MCF 10A (cell line): ENCODE data around the gene SGPP2. TPM values are rescaled to one million over a fixed set of nuclear protein-coding genes. Genes with fewer than 3 reads are reported as not detected.

ENCODE experiments used
- BruUV-seq: library from RNA; stranded (reverse); fragments of 400-500 nt; replicated peaks from 2 replicates; lab custom pipeline; 2021; lab: Mats Ljungman, UMichigan
- CTCF ChIA-PET: fragments of 300-600 bp; sonication (Branson Sonifier 250); formaldehyde crosslinking; extraction: SDS; loops from one replicate; lab custom pipeline; 2021; ENCODE audit warnings: antibody characterized with exemption, inconsistent platforms; lab: Yijun Ruan, JAX
- POLR2A ChIA-PET: fragments of 300-600, 350-650 bp; sonication (Branson Sonifier 250); formaldehyde crosslinking; extraction: SDS; loops from one replicate; lab custom pipeline; 2020; ENCODE audit warnings: antibody characterized with exemption, inconsistent platforms; lab: Yijun Ruan, JAX
- DNase-seq: peaks from one replicate; pipeline ENCODE4 v3.0.0-alpha.2; 2018; ENCODE audit not compliant: unreplicated experiment
- H3K27ac Mint-ChIP-seq: one replicate; pipeline ENCODE4 v1.8.0; 2022; ENCODE audit warnings: mild to moderate bottlenecking, low read depth, mixed read lengths; ENCODE audit not compliant: unreplicated experiment
- H3K27me3 Mint-ChIP-seq: one replicate; pipeline ENCODE4 v1.8.0; 2022; ENCODE audit warnings: mixed read lengths; ENCODE audit not compliant: insufficient read depth, unreplicated experiment
- H3K36me3 Mint-ChIP-seq: one replicate; pipeline ENCODE4 v1.8.0; 2022; ENCODE audit warnings: mild to moderate bottlenecking, moderate library complexity, mixed read lengths; ENCODE audit not compliant: insufficient read depth, unreplicated experiment
- H3K4me1 Mint-ChIP-seq: one replicate; pipeline ENCODE4 v1.8.0; 2022; ENCODE audit warnings: mixed read lengths; ENCODE audit not compliant: insufficient read depth, unreplicated experiment
- H3K4me3 Mint-ChIP-seq: one replicate; pipeline ENCODE4 v1.8.0; 2022; ENCODE audit warnings: mild to moderate bottlenecking, moderate library complexity, mixed read lengths; ENCODE audit not compliant: unreplicated experiment
- H3K9me3 Mint-ChIP-seq: one replicate; pipeline ENCODE4 v1.8.0; 2022; ENCODE audit warnings: mixed read lengths; ENCODE audit not compliant: unreplicated experiment
- intact Hi-C: fragments of 100-400 bp; cut with micrococcal nuclease; formaldehyde crosslinking; loops from 2 replicates; pipeline ENCODE4 v1.14.1; 2022
- total RNA-seq: library from RNA; stranded (reverse); gene quantifications from 2 replicates; pipeline ENCODE4 v1.2.3, GENCODE V29; 2022
- TF ChIP-seq, protein P1 (sequence below): fragments of 200-600 bp; IDR thresholded peaks from one replicate; pipeline ENCODE4 v1.8.0; 2022; ENCODE audit warnings: antibody characterized with exemption, mild to moderate bottlenecking; ENCODE audit not compliant: unreplicated experiment

SGPP2 gene
- total RNA-seq, 1 experiment from 2014 or later, result 47.4 TPM

- H3K4me3 Mint-ChIP-seq, result no peak overlapping the region
- intact Hi-C loops, result no loop called here
- peaks cover 15% of the 10 kb centered on the region for H3K4me1 Mint-ChIP-seq
- H3K27me3 Mint-ChIP-seq, result no peaks in the 10 kb centered on the region
- TF ChIP-seq, protein P1, sequence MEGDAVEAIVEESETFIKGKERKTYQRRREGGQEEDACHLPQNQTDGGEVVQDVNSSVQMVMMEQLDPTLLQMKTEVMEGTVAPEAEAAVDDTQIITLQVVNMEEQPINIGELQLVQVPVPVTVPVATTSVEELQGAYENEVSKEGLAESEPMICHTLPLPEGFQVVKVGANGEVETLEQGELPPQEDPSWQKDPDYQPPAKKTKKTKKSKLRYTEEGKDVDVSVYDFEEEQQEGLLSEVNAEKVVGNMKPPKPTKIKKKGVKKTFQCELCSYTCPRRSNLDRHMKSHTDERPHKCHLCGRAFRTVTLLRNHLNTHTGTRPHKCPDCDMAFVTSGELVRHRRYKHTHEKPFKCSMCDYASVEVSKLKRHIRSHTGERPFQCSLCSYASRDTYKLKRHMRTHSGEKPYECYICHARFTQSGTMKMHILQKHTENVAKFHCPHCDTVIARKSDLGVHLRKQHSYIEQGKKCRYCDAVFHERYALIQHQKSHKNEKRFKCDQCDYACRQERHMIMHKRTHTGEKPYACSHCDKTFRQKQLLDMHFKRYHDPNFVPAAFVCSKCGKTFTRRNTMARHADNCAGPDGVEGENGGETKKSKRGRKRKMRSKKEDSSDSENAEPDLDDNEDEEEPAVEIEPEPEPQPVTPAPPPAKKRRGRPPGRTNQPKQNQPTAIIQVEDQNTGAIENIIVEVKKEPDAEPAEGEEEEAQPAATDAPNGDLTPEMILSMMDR, result no peak
- no peaks in the 10 kb centered on the region for H3K9me3 Mint-ChIP-seq
- POLR2A ChIA-PET, result interaction anchor here (0.6 to 2.6 kb wide), 2 partner anchors 248 to 528 kb away, joined by 3 to 9 read pairs; no protein-coding TSS in a partner anchor
- peaks cover 74% of the 10 kb centered on the region for H3K36me3 Mint-ChIP-seq
- CTCF ChIA-PET, result interaction anchor here (0.6 kb wide), 1 partner anchor 663 kb away, joined by 3 read pairs; no protein-coding TSS in a partner anchor
- no peak overlapping the region for H3K27ac Mint-ChIP-seq
- no peak for DNase-seq
- no TSS peak for BruUV-seq
Measured at GRCh38 chr2:222566229-222566628, 141.9 kb downstream of the SGPP2 start.

- Mint-ChIP-seq H3K36me3 (peaks cover 75% of the 10 kb centered on the region), H3K27ac (no peak overlapping the region), H3K4me3 (no peak overlapping the region), H3K4me1 (peaks cover 19% of the 10 kb centered on the region), H3K27me3 (no peaks in the 10 kb centered on the region), H3K9me3 (no peaks in the 10 kb centered on the region)
- TF ChIP-seq, protein P1, result no peak
- no TSS peak for BruUV-seq
- POLR2A ChIA-PET, result interaction anchor here (0.7 to 2.2 kb wide), 7 partner anchors 9 to 1280 kb away, joined by 3 to 11 read pairs (median 3); no protein-coding TSS in a partner anchor
- CTCF ChIA-PET, result interaction anchor here (0.5 to 4.0 kb wide), 5 partner anchors 7 to 544 kb away, joined by 3 to 30 read pairs (median 6); no protein-coding TSS in a partner anchor
- intact Hi-C loops, result no loop called here
- DNase-seq, result peak; percentile 70
Measured at GRCh38 chr2:222568865-222569264, 144.5 kb downstream of the SGPP2 start.

DNA sequence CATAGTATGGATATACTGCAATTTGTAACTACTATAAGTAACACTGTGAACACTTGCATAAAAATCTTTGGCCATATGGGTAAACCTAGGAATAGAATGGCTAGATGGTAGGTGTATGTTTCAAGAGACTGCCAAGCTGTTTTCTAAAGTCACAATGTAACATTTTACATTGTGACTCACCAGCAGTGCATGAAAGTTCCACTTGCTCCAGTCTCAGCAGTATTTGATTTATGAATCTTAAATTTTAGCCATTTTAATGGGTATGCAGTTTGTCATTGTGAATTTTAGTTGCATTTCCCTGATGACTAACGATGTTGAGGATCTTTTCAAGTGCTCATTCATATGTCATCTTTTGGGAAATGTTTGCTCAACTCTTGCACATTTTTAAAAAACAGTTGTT, 145.5 kb downstream of the SGPP2 start:
- Mint-ChIP-seq H3K4me1 (peaks cover 19% of the 10 kb centered on the region), H3K9me3 (no peaks in the 10 kb centered on the region), H3K27me3 (no peaks in the 10 kb centered on the region), H3K27ac (no peak overlapping the region), H3K36me3 (peaks cover 75% of the 10 kb centered on the region), H3K4me3 (no peak overlapping the region)
- no peak for DNase-seq
- POLR2A ChIA-PET, result interaction anchor here (1.0 to 2.2 kb wide), 5 partner anchors 25 to 252 kb away, joined by 3 to 11 read pairs (median 4); no protein-coding TSS in a partner anchor
- TF ChIP-seq, protein P1, result no peak
- BruUV-seq, result no TSS peak
- CTCF ChIA-PET, result interaction anchor here (3.6 to 4.0 kb wide), 2 partner anchors 8 to 251 kb away, joined by 15 to 30 read pairs; no protein-coding TSS in a partner anchor
- intact Hi-C loops, result no loop called here

DNA sequence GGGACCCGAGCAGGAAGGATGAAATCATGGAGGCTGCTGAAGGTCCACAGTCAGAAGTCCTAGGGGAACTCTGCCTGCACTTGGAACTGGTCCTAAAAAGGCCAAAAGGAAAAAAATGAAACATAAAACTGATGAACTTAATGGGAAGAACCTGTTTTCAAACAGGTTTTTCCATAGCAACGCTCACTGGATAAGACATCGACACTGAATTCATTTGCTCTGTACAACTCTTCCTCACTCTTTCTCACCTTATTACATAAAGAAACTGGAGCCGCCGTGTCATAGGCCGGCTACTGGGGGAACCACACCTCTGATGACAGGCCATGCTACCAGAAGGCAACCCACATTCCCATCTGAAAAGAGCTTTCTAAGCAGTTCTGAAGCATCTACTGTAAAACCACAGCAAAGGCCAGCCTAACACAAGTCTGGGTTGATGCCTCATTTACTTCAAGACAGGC, 147.9 kb downstream of the SGPP2 start:
- DNase-seq, result no peak
- Mint-ChIP-seq H3K27me3 (no peaks in the 10 kb centered on the region), H3K9me3 (no peaks in the 10 kb centered on the region), H3K36me3 (peaks cover 74% of the 10 kb centered on the region), H3K4me3 (no peak overlapping the region), H3K27ac (peak overlapping the region; percentile 59), H3K4me1 (peaks cover 23% of the 10 kb centered on the region)
- intact Hi-C loops, result no loop called here
- ChIA-PET POLR2A (interaction anchor here (0.9 to 1.1 kb wide), 3 partner anchors 10 to 255 kb away, joined by 3 to 5 read pairs (median 5); no protein-coding TSS in a partner anchor), CTCF (interaction anchor here (0.7 to 3.6 kb wide), 3 partner anchors 11 to 247 kb away, joined by 3 to 15 read pairs (median 3); no protein-coding TSS in a partner anchor)
- BruUV-seq, result no TSS peak
- TF ChIP-seq, protein P1, result no peak
